GF-D8 (cell line): Measurements from ENCODE around the gene TMIGD2.

ENCODE experiments used
- DNase-seq: peaks from one replicate; lab custom pipeline; 2025; lab: John Stamatoyannopoulos, UW

Gene TMIGD2

GRCh38 chr19:4326215-4326836, 24.1 kb upstream of the TMIGD2 start:
- DNase-seq: no peak

- no peak for DNase-seq
Measured at GRCh38 chr19:4324228-4324627, 22.0 kb upstream of the TMIGD2 start.

GRCh38 chr19:4323692-4324091, 21.5 kb upstream of the TMIGD2 start:
- no peak for DNase-seq

- DNase-seq: no peak
Measured at GRCh38 chr19:4322942-4323665, 20.9 kb upstream of the TMIGD2 start.

GRCh38 chr19:4320419-4320818, 18.2 kb upstream of the TMIGD2 start:
- no peak for DNase-seq

GRCh38 chr19:4319067-4319718, 17.0 kb upstream of the TMIGD2 start:
- DNase-seq: no peak

GRCh38 chr19:4318460-4318859, 16.3 kb upstream of the TMIGD2 start:
- DNase-seq: no peak

- no peak for DNase-seq
Measured at GRCh38 chr19:4316956-4317355, 14.8 kb upstream of the TMIGD2 start.

- no peak for DNase-seq
Measured at GRCh38 chr19:4313847-4314490, 11.8 kb upstream of the TMIGD2 start.

- DNase-seq: no peak
Measured at GRCh38 chr19:4310247-4311121, 8.3 kb upstream of the TMIGD2 start.

GRCh38 chr19:4305659-4306058, 3.5 kb upstream of the TMIGD2 start:
- DNase-seq: no peak

GRCh38 chr19:4305257-4305612, 3.0 kb upstream of the TMIGD2 start:
- DNase-seq: no peak

- DNase-seq: no peak
Measured at GRCh38 chr19:4304538-4305256, 2.5 kb upstream of the TMIGD2 start, which contains the start of gene FSD1. FSD1 (plus strand) TSS chr19:4304598; CDS start chr19:4304747, 149 bp downstream.

GRCh38 chr19:4303819-4304537, 1.8 kb upstream of the TMIGD2 start:
- no peak for DNase-seq

- DNase-seq: no peak
Measured at GRCh38 chr19:4301590-4302242, 473 bp downstream of the TMIGD2 start.

- DNase-seq: no peak
Measured at GRCh38 chr19:4300589-4300988, 1.6 kb downstream of the TMIGD2 start.

- no peak for DNase-seq
Measured at GRCh38 chr19:4298810-4299550, 3.2 kb downstream of the TMIGD2 start.

- no peak for DNase-seq
Measured at GRCh38 chr19:4297901-4298809, 4.0 kb downstream of the TMIGD2 start.
